Loucy (cell line): ENCODE data around the gene FLYWCH2.

ENCODE experiments used
- H2AFZ ChIP-seq: fragments of 200-600 bp; sonication (generic); 2 replicates; pipeline ENCODE4 v1.6.0; 2016; ENCODE audit warnings: antibody characterized with exemption, mild to moderate bottlenecking, low read length, moderate library complexity
- H3F3A ChIP-seq: fragments of 200-600 bp; 2 replicates; pipeline ENCODE4 v1.6.0; 2016; ENCODE audit warnings: antibody characterized with exemption, low read depth, mild to moderate bottlenecking
- H3K27me3 ChIP-seq: fragments of 200-600 bp; sonication (generic); 2 replicates; pipeline ENCODE4 v1.6.1; 2014; ENCODE audit warnings: low read length, mild to moderate bottlenecking; ENCODE audit not compliant: insufficient read depth, poor library complexity, severe bottlenecking
- H3K36me3 ChIP-seq: fragments of 200-600 bp; sonication (generic); 2 replicates; pipeline ENCODE4 v1.6.1; 2016; ENCODE audit warnings: low read length; ENCODE audit not compliant: insufficient read depth
- H3K4me1 ChIP-seq: fragments of 200-600 bp; sonication (generic); 2 replicates; pipeline ENCODE4 v1.5.1; 2014; ENCODE audit warnings: low read length, mild to moderate bottlenecking; ENCODE audit not compliant: insufficient read depth, poor library complexity, severe bottlenecking
- H3K4me2 ChIP-seq: fragments of 200-600 bp; sonication (generic); 2 replicates; pipeline ENCODE4 v1.6.0; 2014; ENCODE audit warnings: antibody characterized with exemption, low read length, low read depth, mild to moderate bottlenecking; ENCODE audit not compliant: poor library complexity, severe bottlenecking
- H3K4me3 ChIP-seq: fragments of 200-600 bp; sonication (generic); 2 replicates; pipeline ENCODE4 v1.5.1; 2014; ENCODE audit warnings: low read length, mild to moderate bottlenecking, mixed read lengths; ENCODE audit not compliant: poor library complexity, severe bottlenecking
- H3K79me2 ChIP-seq: fragments of 200-600 bp; sonication (generic); 2 replicates; pipeline ENCODE4 v1.6.1; 2014; ENCODE audit warnings: low read length; ENCODE audit not compliant: insufficient read depth
- H3K9ac ChIP-seq: fragments of 200-600 bp; sonication (generic); 2 replicates; pipeline ENCODE4 v1.6.0; 2014; ENCODE audit warnings: mild to moderate bottlenecking, low read depth, low read length, moderate library complexity; ENCODE audit not compliant: poor library complexity, severe bottlenecking
- H3K9me2 ChIP-seq: fragments of 200-600 bp; sonication (generic); replicated peaks from 2 replicates; pipeline ENCODE4 v1.6.1; 2016; ENCODE audit warnings: low read depth, low read length, mixed read lengths
- H3K9me3 ChIP-seq: fragments of 200-600 bp; sonication (generic); 2 replicates; pipeline ENCODE4 v1.6.1; 2014; ENCODE audit warnings: mild to moderate bottlenecking, antibody characterized with exemption, low read length, low read depth; ENCODE audit not compliant: insufficient read depth
- H4K20me1 ChIP-seq: fragments of 200-600 bp; sonication (generic); 2 replicates; pipeline ENCODE4 v1.6.0; 2014; ENCODE audit warnings: antibody characterized with exemption, low read length, mild to moderate bottlenecking; ENCODE audit not compliant: insufficient read depth, poor library complexity, severe bottlenecking
- CTCF ChIP-seq: fragments of 200-600 bp; sonication (generic); conservative IDR thresholded peaks from 2 replicates; pipeline ENCODE4 v1.5.1; 2014; ENCODE audit warnings: mild to moderate bottlenecking, antibody characterized with exemption, low read length
- EZH2phosphoT487 ChIP-seq: fragments of 200-600 bp; IDR thresholded peaks from 2 replicates; pipeline ENCODE4 v1.6.1; 2018; ENCODE audit warnings: antibody characterized with exemption, mild to moderate bottlenecking, moderate library complexity, borderline replicate concordance

Gene FLYWCH2

DNA sequence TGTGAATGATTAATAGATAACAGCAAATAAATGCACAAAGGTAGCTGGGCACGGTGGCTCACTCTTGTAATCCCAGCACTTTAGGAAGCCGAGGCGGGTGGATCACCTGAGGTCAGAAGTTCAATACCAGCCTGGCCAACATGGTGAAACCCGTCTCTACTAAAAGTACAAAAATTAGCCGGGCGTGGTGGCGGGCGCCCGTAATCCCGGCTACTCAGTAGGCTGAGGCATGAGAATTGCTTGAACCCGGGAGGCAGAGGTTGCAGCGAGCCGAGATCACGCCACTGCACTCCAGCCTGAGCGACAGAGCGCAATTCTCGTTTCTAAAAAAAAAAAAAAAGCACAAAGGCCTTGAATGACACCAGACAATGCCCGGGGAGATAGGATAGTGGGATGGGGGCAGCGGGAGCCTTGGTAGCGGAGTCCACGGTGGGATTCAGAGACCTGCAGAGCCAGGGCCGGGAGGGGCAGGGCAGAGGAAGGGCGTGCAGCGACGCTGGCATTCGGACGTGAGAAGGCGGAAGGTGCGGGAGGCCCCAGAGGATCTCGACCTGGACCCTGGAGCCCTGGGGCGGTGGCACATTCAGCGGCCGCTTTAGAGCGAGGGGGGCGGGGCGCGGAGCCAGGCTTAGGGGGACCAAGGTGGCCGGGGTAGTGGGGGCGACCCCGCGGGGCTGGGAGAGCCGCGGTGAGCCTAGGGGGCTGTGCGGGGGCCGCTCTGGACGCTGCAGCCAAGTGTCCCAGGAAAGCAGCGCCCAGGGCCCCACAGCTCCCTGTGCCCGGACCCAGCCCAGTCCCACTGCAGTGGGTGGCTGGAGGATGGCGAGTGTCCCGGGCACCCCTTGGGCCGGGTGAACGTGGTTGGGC lies 999 bp upstream of the FLYWCH2 start:
- Histone ChIP-seq H3K27me3 (no peaks in the 10 kb centered on the region), H3K4me3 (peak overlapping the region; percentile 69), H3K9me3 (no peaks in the 10 kb centered on the region), H3K79me2 (peaks cover 4% of the 10 kb centered on the region; the same call in 1 of the 2 replicates), H2AFZ (peak overlapping the region; percentile 49; the same call in 1 of the 2 replicates), H3K4me2 (peak overlapping the region; percentile 79), H3K4me1 (peaks cover 3% of the 10 kb centered on the region), H4K20me1 (no peaks in the 10 kb centered on the region), H3F3A (no peaks in the 10 kb centered on the region), H3K9me2 (no peaks in the 10 kb centered on the region), H3K36me3 (no peaks in the 10 kb centered on the region), H3K9ac (peak overlapping the region; percentile 50)
- TF ChIP-seq EZH2phosphoT487 (no peak), CTCF (no peak)

DNA sequence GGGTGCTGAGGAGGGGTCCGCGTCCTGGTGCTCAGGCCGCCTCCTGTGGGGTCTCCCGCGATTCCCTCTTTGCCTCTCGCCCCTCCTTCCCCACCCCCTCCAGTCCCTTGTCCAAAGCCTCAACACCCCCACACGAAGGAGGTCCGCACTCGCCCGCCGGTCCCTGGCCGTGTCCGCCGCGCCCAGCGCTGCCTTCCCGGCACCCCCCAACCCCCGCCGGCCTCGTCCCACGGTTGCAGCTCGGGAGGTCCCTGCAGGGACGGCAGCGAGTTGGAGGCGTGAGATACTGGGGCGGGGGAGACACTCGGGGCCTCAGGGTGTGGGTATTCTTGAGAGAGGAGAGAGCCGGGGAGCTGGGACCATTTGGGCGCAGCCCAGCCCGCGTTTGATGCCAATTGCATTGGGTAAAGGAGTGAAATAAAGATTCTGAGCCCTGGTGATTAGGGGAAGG lies 468 bp downstream of the FLYWCH2 start:
- H3K9ac ChIP-seq, result peak overlapping the region; percentile 76
- peak overlapping the region; percentile 77 for H2AFZ ChIP-seq
- peak overlapping the region; percentile 69 for H3K4me3 ChIP-seq

GRCh38 chr16:2884041-2884451 lies 1.0 kb downstream of the FLYWCH2 start:
- H3K36me3 ChIP-seq, result no peaks in the 10 kb centered on the region

More for the DNA sequence above, 468 bp downstream of the FLYWCH2 start:
- Histone ChIP-seq H3K36me3 (no peaks in the 10 kb centered on the region), H3K79me2 (peaks cover 4% of the 10 kb centered on the region; the same call in 1 of the 2 replicates), H4K20me1 (no peaks in the 10 kb centered on the region), H3K9me3 (no peaks in the 10 kb centered on the region), H3K4me1 (peaks cover 3% of the 10 kb centered on the region), H3K27me3 (no peaks in the 10 kb centered on the region), H3F3A (no peaks in the 10 kb centered on the region), H3K9me2 (no peaks in the 10 kb centered on the region), H3K4me2 (peak overlapping the region; percentile 78)
- TF ChIP-seq EZH2phosphoT487 (no peak), CTCF (no peak)

More at GRCh38 chr16:2884041-2884451, 1.0 kb downstream of the FLYWCH2 start:
- Histone ChIP-seq H2AFZ (no peak overlapping the region), H3K27me3 (no peaks in the 10 kb centered on the region), H3K9me3 (no peaks in the 10 kb centered on the region), H3F3A (no peaks in the 10 kb centered on the region), H4K20me1 (no peaks in the 10 kb centered on the region), H3K4me3 (peak overlapping the region; percentile 69), H3K4me2 (peak overlapping the region; percentile 78), H3K4me1 (peaks cover 3% of the 10 kb centered on the region), H3K9me2 (no peaks in the 10 kb centered on the region), H3K9ac (peak overlapping the region; percentile 76), H3K79me2 (peaks cover 4% of the 10 kb centered on the region; the same call in 1 of the 2 replicates)
- TF ChIP-seq CTCF (no peak), EZH2phosphoT487 (no peak)
